OCI-LY7 (cell line): ENCODE results near the gene GSN.

Experiments
- EZH2phosphoT487 ChIP-seq: fragments of 200-600 bp; sonication (generic); IDR thresholded peaks from 2 replicates; pipeline ENCODE4 v1.6.1; 2018; ENCODE audit warnings: low read depth, borderline replicate concordance, mild to moderate bottlenecking, mixed run types, antibody characterized with exemption, low read length, moderate library complexity, mixed read lengths
- TF ChIP-seq, protein P1 (sequence below): fragments of 200-600 bp; sonication (generic); conservative IDR thresholded peaks from 2 replicates; pipeline ENCODE4 v1.5.1; 2014; ENCODE audit warnings: mild to moderate bottlenecking, antibody characterized with exemption, low read length, moderate library complexity, mixed read lengths

GRCh38 chr9:121325387-121325786, 57.4 kb downstream of the GSN start:
- TF ChIP-seq, protein P1, sequence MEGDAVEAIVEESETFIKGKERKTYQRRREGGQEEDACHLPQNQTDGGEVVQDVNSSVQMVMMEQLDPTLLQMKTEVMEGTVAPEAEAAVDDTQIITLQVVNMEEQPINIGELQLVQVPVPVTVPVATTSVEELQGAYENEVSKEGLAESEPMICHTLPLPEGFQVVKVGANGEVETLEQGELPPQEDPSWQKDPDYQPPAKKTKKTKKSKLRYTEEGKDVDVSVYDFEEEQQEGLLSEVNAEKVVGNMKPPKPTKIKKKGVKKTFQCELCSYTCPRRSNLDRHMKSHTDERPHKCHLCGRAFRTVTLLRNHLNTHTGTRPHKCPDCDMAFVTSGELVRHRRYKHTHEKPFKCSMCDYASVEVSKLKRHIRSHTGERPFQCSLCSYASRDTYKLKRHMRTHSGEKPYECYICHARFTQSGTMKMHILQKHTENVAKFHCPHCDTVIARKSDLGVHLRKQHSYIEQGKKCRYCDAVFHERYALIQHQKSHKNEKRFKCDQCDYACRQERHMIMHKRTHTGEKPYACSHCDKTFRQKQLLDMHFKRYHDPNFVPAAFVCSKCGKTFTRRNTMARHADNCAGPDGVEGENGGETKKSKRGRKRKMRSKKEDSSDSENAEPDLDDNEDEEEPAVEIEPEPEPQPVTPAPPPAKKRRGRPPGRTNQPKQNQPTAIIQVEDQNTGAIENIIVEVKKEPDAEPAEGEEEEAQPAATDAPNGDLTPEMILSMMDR, result no peak
- no peak for TF ChIP-seq EZH2phosphoT487
